ENCODE measurements around the gene EYA2. TPM values are rescaled to one million over a fixed set of nuclear protein-coding genes. Genes with fewer than 3 reads are reported as not detected.

The EYA2 gene
- total and polyA plus RNA-seq, 2 donors (not counting 3 experiments of a cell fraction or from before 2014, with no cell fraction given): not detected

- Histone ChIP-seq H3K27me3 (ENCODE audit: control insufficient read depth in 2 of 2, insufficient read depth in 2 of 2, low read length in 2 of 2) (no peaks in the 10 kb centered on the region), H4K20me1 (replicated peaks; ENCODE audit: control insufficient read depth, extremely low read depth, insufficient read depth, low read length) (no peaks in the 10 kb centered on the region), H3K4me1 (ENCODE audit: control insufficient read depth, extremely low read depth, insufficient read depth, low read length) (no peaks in the 10 kb centered on the region), H3K27ac (ENCODE audit: insufficient read depth, low read depth, low read length) (no peak overlapping the region), H3K9me3 (replicated peaks; ENCODE audit: control insufficient read depth, insufficient read depth, low read length) (no peaks in the 10 kb centered on the region), H3K9me1 (replicated peaks; ENCODE audit: control insufficient read depth, extremely low read depth, insufficient read depth, low read length) (no peaks in the 10 kb centered on the region), H3K36me3 (ENCODE audit: control insufficient read depth in 2 of 2, extremely low read depth in 1 of 2, insufficient read depth in 2 of 2, low read length in 2 of 2) (no peaks in the 10 kb centered on the region), H2AFZ (ENCODE audit: low read depth, low read length) (no peak overlapping the region), H3K79me2 (ENCODE audit: control insufficient read depth, insufficient read depth, low read length) (no peaks in the 10 kb centered on the region), H3K4me3 (replicated peaks in 1 of 3; ENCODE audit: insufficient read depth in 1 of 3, low read depth in 1 of 3, low read length in 3 of 3) (no peak overlapping the region), H3K4me2 (ENCODE audit: insufficient read depth, low read length) (no peak overlapping the region), H3K9ac (replicated peaks; ENCODE audit: extremely low read depth, insufficient read depth, low read length) (no peak overlapping the region)
- DNase-seq (ENCODE audit: low read depth, low spot score) (no peak), FAIRE-seq (no peak)
- intact Hi-C loops (cut with micrococcal nuclease) (no loop called here), dilution Hi-C loops (cut with MboI; ENCODE audit: extremely low pct_ligation_motif_present, low sequenced_read_pairs) (no loop called here)
- ChIA-PET POLR2A (no interaction called here), CTCF (no interaction called here)
- TF ChIP-seq MAX (IDR thresholded peaks at IDR 0.05; ENCODE audit: insufficient read depth, insufficient read length) (no peak), CTCF (IDR thresholded peaks at IDR 0.05; ENCODE audit: extremely low read depth in 1 of 2, insufficient read depth in 1 of 2, low read depth in 1 of 2, low read length in 2 of 2) (no peak), GATA2 (IDR thresholded peaks at IDR 0.05; ENCODE audit: insufficient read depth, insufficient read length, low read depth, low read length) (no peak), EZH2 (IDR thresholded peaks at IDR 0.05; ENCODE audit: borderline replicate concordance, low read depth, low read length, severe bottlenecking) (no peak), POLR2A (IDR thresholded peaks at IDR 0.05; ENCODE audit: low read depth, low read length) (no peak), POLR2AphosphoS5 (IDR thresholded peaks at IDR 0.05; ENCODE audit: insufficient read depth, low read depth, low read length) (no peak), MYC (IDR thresholded peaks at IDR 0.05; ENCODE audit: low read depth, low read length) (no peak), FOS (IDR thresholded peaks at IDR 0.05; ENCODE audit: borderline replicate concordance, insufficient read depth, low read length) (no peak)
- BruUV-seq (replicated peaks): no TSS peak
Measured at GRCh38 chr20:46945465-46945864, 50.8 kb downstream of the EYA2 start.

All from endothelial cell of umbilical vein (primary cell).